HepG2 (cell line): ENCODE measurements around the gene SMIM36. TPM values are rescaled to one million over a fixed set of nuclear protein-coding genes. Genes with fewer than 3 reads are reported as not detected.

Experiments
- DBP ChIP-seq: sonication (generic); formaldehyde crosslinking; IDR thresholded peaks from 2 replicates; pipeline ENCODE4 v1.4.0; 2020; ENCODE audit warnings: missing genetic modification reagents; ENCODE audit errors: not compliant biosample characterization
- GLMP ChIP-seq: sonication (generic); formaldehyde crosslinking; IDR thresholded peaks from 2 replicates; pipeline ENCODE4 v1.9.0; 2021; ENCODE audit warnings: missing genetic modification reagents, mild to moderate bottlenecking, borderline replicate concordance
- HNF1A ChIP-seq, 2 experiments: sonication (generic) in 1 of 2; formaldehyde crosslinking in 1 of 2; IDR thresholded peaks; 2 replicates each; pipeline versions ENCODE4 v1.4.0 to v1.6.1; 2016 to 2020; ENCODE audit warnings: borderline replicate concordance in 1 of 2, low read depth in 1 of 2, mild to moderate bottlenecking in 1 of 2, missing genetic modification reagents in 1 of 2
- JUN ChIP-seq: sonication (generic); formaldehyde crosslinking; IDR thresholded peaks from 2 replicates; pipeline ENCODE4 v1.4.0; 2020; ENCODE audit warnings: mild to moderate bottlenecking, missing genetic modification reagents
- MXI1 ChIP-seq: IDR thresholded peaks from 3 replicates; pipeline ENCODE4 v1.6.1; 2012; ENCODE audit warnings: low read depth, low read length, inconsistent platforms, borderline replicate concordance
- REST ChIP-seq, 2 experiments: IDR thresholded peaks; 2 replicates each; pipeline ENCODE4 v1.6.1; 2011 to 2012; ENCODE audit warnings: low read length in 2 of 2, borderline replicate concordance in 1 of 2, low read depth in 1 of 2, mild to moderate bottlenecking in 1 of 2, moderate library complexity in 1 of 2
- TFDP1 ChIP-seq: IDR thresholded peaks from 2 replicates; pipeline ENCODE4 v1.6.1; 2016; ENCODE audit warnings: missing compliant biosample characterization, missing genetic modification reagents, borderline replicate concordance
- ZNF562 ChIP-seq: sonication (generic); formaldehyde crosslinking; IDR thresholded peaks from 2 replicates; pipeline ENCODE4 v1.8.0; 2022; ENCODE audit warnings: missing genetic modification reagents, borderline replicate concordance
- ZNF652 ChIP-seq: IDR thresholded peaks from 2 replicates; pipeline ENCODE4 v1.6.1; 2016; ENCODE audit warnings: low read depth, borderline replicate concordance
- ZUFSP ChIP-seq: sonication (generic); formaldehyde crosslinking; IDR thresholded peaks from 2 replicates; pipeline ENCODE4 v1.9.0; 2021; ENCODE audit warnings: missing genetic modification reagents, mild to moderate bottlenecking, borderline replicate concordance
- polyA plus RNA-seq, 8 experiments: library from polyadenylated mRNA; depleted of rRNA in 3 of 8; stranded (reverse) in 7 of 8; unstranded in 1 of 8; fragments of >200 nt; fragmentation: Illumina TruSeq in 4 of 8; extraction: Trizol in 4 of 8; gene quantifications; 2 replicates each; pipeline versions ENCODE4 v1.2.1 to v1.2.3, GENCODE V29; 2011 to 2016; ENCODE audit warnings: low read depth in 4 of 8, missing spikeins in 1 of 8, mixed read lengths in 1 of 8; ENCODE audit not compliant: insufficient read depth in 1 of 8
- total RNA-seq, 5 experiments: library from RNA; depleted of rRNA; stranded (reverse); fragments of >200 nt; fragmentation: Illumina TruSeq; extraction: Trizol; gene quantifications; 2 replicates each; pipeline ENCODE4 v1.2.3, GENCODE V29; 2016; ENCODE audit warnings: low read depth in 1 of 5

Gene SMIM36
- total and polyA plus RNA-seq, 2 of the 13 experiments (the other 11 are each of a cell fraction or from before 2014, with no cell fraction given) = not detected

GRCh38 chr17:55444471-55445441 is 66.5 kb downstream of the SMIM36 start (continued):
- TF ChIP-seq HNF1A (IDR thresholded peaks at IDR 0.05; ENCODE audit: low read depth) = peak; percentile 85
- TF ChIP-seq HNF1A (CRISPR knock-in tag; IDR thresholded peaks at IDR 0.05; ENCODE audit: borderline replicate concordance) = peak; percentile 95
- no peak for TF ChIP-seq ZNF562 (CRISPR knock-in tag)
- TF ChIP-seq GLMP (CRISPR knock-in tag) = no peak
- peak; percentile 79; the same call in 1 of the 2 replicates for TF ChIP-seq JUN (CRISPR knock-in tag)
- TF ChIP-seq REST (IDR thresholded peaks at IDR 0.05; ENCODE audit: borderline replicate concordance in 1 of 2, low read depth in 1 of 2, low read length in 2 of 2) = no peak
- TF ChIP-seq DBP (CRISPR knock-in tag) = no peak
- peak; percentile 50; the same call in 1 of the 2 replicates for TF ChIP-seq TFDP1 (CRISPR knock-in tag)
- TF ChIP-seq ZNF652 (CRISPR knock-in tag) = peak; percentile 24
- TF ChIP-seq ZUFSP = no peak
- TF ChIP-seq MXI1 = peak; percentile 35; the same call in 1 of the 3 replicates
